ENCODE results near the gene MEGF6.

Gene MEGF6

DNA sequence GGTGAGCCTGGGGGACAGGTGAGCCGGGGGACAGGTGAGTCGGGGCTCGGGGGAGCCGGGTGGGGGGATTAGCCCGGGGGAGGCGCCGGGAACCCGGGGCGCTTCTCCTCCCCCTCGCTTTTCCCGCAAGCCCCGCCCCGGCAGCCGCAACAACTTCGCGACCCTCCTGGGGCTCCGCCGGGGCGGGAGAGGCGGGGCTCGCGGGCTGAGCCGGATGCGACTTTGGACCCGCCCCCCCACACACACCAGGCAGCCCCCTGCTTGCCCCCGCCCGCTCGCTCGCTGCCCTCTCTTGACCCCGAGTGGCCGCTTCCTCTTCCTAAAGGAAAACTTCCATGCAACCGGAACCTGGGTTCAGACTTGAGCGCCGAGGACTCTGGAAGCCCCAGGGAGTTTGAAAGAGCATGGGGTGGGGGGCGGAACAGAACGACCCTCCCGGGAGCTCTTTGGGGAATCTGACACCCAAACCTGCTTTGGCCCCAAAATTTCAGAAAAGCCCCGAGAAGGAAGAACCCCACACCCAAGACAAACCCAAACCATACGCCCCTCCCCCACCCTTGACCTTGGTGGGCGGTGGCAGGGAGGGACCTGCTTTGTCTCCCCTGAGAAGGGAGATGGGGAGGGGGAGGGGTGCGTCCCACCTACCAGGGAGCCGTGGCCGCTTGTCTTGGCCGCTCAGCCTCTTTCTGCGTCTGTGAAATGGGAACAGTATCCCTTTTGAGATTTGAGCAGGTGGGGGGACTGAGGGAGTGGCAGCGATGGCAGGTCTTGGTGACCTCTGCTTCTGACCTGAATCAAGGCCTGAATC is 156.3 kb downstream of the MEGF6 start:
- H3K9me3 ChIP-seq (ENCODE audit: control insufficient read depth, insufficient read depth, low read length) = no peaks in the 10 kb centered on the region
- peak overlapping the region; percentile 67 for H3K9ac ChIP-seq (ENCODE audit: low read depth, low read length)
- H3K36me3 ChIP-seq (ENCODE audit: insufficient read depth, low read length) = no peaks in the 10 kb centered on the region
- H3K4me1 ChIP-seq (ENCODE audit: insufficient read depth, low read length) = peaks cover 9% of the 10 kb centered on the region; the same call in 1 of the 2 replicates

DNA sequence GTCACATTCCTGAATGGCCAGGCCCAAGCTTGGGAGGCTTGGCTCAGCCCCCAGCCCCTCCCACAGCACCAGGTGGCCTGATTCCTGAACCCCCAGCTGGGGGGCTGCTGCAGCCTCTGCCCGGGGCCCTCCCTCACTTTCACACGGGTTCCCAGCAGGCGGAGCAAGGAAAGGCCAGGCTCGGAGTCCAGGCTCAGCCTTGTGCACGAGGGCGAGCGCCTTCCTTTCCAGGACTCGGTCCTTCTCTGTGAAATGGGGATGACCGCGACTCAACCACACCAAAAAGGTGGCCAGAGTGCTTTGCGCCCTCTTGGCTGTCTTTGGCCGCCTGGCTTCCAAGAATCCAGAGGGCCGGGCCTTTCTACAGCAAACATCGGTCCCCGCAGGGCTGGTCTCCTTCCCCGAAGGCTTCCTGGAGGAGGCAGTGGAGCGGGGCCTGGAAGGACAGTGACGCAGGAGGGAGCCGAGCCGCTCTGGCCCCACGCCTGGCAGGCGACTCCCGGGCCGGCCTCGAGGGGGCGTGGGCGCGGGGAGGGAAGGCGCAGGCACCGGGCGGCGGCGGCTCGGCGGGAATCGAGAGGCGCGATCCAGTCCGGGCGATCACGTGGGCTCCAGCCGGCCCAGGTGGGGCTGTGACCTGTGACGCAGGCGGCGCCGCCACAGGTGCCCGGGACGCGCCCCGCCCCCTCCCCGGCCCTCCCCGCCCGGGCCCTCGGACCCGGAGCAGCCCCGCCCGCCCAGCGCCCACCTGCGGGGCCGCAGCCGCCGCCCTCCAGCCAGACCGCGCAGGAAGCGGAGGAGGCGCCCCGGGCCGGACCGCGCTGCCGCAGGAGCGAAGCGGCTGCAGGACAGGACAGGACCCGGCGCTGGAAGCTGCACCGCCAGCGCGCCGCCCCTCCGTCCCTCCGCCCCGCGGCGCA is 157.2 kb downstream of the MEGF6 start, which contains the start of gene ARHGEF16:
TSS of gene ARHGEF16 (plus strand) at position 775 of the 920 bp plus-strand sequence. CDS start 8,420 bp downstream, outside the sequence.
- Histone ChIP-seq H3K9me3 (ENCODE audit: control insufficient read depth, insufficient read depth, low read length) (no peaks in the 10 kb centered on the region), H3K9ac (ENCODE audit: low read depth, low read length) (peak within 1 kb of the TSS; percentile 67), H3K4me1 (ENCODE audit: insufficient read depth, low read length) (peaks cover 9% of the 10 kb centered on the region; the same call in 1 of the 2 replicates), H3K36me3 (ENCODE audit: insufficient read depth, low read length) (no peaks in the 10 kb centered on the region)

GRCh38 chr1:3453203-3453761 is 158.0 kb downstream of the MEGF6 start:
- H3K9ac ChIP-seq (ENCODE audit: low read depth, low read length) = 0 out of 2 replicates have a peak overlapping the region, but pooled peaks have one; percentile 37
- no peaks in the 10 kb centered on the region for H3K9me3 ChIP-seq (ENCODE audit: control insufficient read depth, insufficient read depth, low read length)
- peaks cover 9% of the 10 kb centered on the region; the same call in 1 of the 2 replicates for H3K4me1 ChIP-seq (ENCODE audit: insufficient read depth, low read length)
- H3K36me3 ChIP-seq (ENCODE audit: insufficient read depth, low read length) = no peaks in the 10 kb centered on the region

GRCh38 chr1:3452866-3453175 is 158.5 kb downstream of the MEGF6 start:
- Histone ChIP-seq H3K9me3 (ENCODE audit: control insufficient read depth, insufficient read depth, low read length) (no peaks in the 10 kb centered on the region), H3K36me3 (ENCODE audit: insufficient read depth, low read length) (no peaks in the 10 kb centered on the region), H3K4me1 (ENCODE audit: insufficient read depth, low read length) (peaks cover 9% of the 10 kb centered on the region; the same call in 1 of the 2 replicates), H3K9ac (ENCODE audit: low read depth, low read length) (no peak overlapping the region)

DNA sequence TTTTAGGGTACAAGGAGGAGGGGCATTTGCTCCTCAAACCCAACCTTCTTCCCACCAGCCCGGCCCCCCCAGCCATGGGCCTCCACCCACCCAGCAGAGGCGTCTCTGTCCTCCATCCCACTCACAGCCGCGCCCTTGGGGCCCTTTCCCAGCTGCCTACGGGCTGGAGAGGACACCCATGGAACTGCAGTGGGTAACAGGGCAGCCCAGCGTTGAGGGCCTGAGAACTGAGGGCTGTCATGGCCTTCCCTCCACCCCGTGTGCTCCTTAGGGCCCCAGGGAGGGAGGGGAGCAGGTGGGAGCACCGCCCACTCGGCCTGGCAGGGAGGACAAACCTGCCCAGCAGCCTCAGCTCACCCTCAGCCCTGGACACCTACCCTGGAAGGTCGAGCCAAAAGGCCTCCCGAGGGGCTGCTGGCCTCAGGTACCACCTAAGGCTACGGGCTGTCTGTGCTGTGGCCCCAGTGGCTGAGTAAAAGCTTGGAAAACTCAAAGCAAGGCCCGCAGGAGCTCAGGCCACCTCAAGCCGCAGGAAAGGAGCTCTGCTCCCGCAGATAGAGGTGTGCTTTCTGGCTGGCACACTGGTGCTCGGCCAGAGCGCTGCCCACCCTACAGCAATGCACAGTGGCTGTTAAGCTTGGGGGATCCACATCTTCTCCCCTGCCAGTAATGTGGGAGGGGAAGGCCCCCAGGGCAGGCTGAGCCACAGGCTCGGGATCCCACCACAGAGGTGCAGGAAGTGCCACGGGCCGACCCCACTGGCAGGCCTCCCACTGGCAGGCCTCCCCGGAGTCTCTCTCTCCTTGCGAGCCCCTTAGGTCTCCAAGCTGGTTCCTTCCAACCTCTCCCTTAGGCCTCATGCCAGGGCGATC is 159.1 kb downstream of the MEGF6 start:
- H3K9ac ChIP-seq (ENCODE audit: low read depth, low read length) = no peak overlapping the region
- peaks cover 9% of the 10 kb centered on the region; the same call in 1 of the 2 replicates for H3K4me1 ChIP-seq (ENCODE audit: insufficient read depth, low read length)
- no peaks in the 10 kb centered on the region for H3K9me3 ChIP-seq (ENCODE audit: control insufficient read depth, insufficient read depth, low read length)
- H3K36me3 ChIP-seq (ENCODE audit: insufficient read depth, low read length) = no peaks in the 10 kb centered on the region

DNA sequence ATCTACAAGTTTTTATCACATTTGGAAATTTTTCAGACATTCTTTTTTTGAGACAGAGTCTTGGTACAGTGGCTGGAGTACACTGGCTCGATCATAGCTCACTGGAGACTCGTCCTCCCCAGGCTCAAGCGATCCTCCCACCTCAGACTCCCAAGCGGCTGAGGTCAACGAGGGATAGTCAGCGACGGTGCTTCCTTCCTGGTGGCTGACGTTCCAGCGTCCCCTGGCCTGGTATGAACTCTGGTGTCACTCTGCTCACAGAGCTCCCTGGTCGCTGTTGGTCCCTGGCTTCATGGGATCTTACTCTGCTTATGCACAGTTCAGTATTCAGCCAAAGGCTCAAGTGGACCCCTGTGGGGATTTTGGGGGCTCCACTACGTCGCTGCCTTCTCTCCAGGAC is 160.3 kb downstream of the MEGF6 start:
- Histone ChIP-seq H3K9me3 (ENCODE audit: control insufficient read depth, insufficient read depth, low read length) (no peaks in the 10 kb centered on the region), H3K4me1 (ENCODE audit: insufficient read depth, low read length) (peaks cover 9% of the 10 kb centered on the region; the same call in 1 of the 2 replicates), H3K36me3 (ENCODE audit: insufficient read depth, low read length) (no peaks in the 10 kb centered on the region), H3K9ac (ENCODE audit: low read depth, low read length) (no peak overlapping the region)

DNA sequence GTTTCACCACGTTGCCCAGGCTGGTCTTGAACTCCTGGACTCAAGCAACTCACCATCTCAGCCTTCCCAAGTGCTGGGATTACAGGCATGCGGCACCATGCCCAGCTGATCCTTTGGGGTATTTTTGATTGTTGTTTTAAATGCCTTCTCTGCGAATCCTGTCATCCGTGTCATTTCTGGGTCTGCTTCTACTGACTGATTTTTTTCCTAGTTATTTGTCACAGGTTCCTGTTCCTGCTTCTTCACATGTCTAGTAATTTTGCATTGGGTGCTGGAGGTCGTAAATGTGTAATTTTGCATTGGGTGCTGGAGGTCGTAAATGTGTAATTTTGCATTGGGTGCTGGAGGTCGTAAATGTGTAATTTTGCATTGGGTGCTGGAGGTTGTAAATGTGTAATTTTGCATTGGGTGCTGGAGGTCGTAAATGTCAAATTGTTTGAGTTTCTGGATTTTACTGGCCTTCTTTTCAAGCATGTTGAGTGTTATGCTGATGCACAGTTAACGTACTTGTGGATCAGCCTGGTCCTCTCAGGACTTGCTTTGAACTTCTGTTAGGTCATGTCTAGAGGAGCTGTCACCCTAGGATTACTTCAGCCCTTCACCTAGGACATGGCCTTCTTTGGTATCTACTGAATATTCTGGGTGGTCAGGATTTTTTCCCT is 161.0 kb downstream of the MEGF6 start:
- H3K9me3 ChIP-seq (ENCODE audit: control insufficient read depth, insufficient read depth, low read length) = no peaks in the 10 kb centered on the region
- H3K9ac ChIP-seq (ENCODE audit: low read depth, low read length) = no peak overlapping the region
- H3K4me1 ChIP-seq (ENCODE audit: insufficient read depth, low read length) = peaks cover 6% of the 10 kb centered on the region; the same call in 1 of the 2 replicates
- H3K36me3 ChIP-seq (ENCODE audit: insufficient read depth, low read length) = no peaks in the 10 kb centered on the region

GRCh38 chr1:3444736-3445135 is 166.6 kb downstream of the MEGF6 start:
- Histone ChIP-seq H3K9ac (ENCODE audit: low read depth, low read length) (no peak overlapping the region), H3K36me3 (ENCODE audit: insufficient read depth, low read length) (no peaks in the 10 kb centered on the region), H3K9me3 (ENCODE audit: control insufficient read depth, insufficient read depth, low read length) (no peaks in the 10 kb centered on the region), H3K4me1 (ENCODE audit: insufficient read depth, low read length) (no peaks in the 10 kb centered on the region)

DNA sequence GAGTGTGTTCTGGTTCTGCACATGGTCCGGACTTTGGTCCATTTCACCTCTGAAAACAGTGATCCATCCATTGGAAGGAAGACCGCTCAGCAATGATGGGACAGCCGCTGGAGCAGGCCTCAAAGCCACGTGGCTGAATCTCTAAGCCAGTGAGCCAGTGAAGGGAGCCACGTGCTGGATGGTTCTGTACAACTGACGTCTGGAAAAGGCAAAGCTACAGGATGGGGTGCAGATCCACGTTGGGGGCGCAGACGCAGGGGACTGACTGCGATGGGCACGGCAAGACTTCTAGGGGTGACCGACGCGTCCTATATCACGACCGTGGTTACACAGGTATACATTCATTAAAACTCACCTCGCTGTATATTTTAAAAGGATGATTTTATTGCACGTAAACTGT is 167.0 kb downstream of the MEGF6 start:
- Histone ChIP-seq H3K9ac (ENCODE audit: low read depth, low read length) (no peak overlapping the region), H3K4me1 (ENCODE audit: insufficient read depth, low read length) (no peaks in the 10 kb centered on the region), H3K9me3 (ENCODE audit: control insufficient read depth, insufficient read depth, low read length) (no peaks in the 10 kb centered on the region), H3K36me3 (ENCODE audit: insufficient read depth, low read length) (no peaks in the 10 kb centered on the region)

DNA sequence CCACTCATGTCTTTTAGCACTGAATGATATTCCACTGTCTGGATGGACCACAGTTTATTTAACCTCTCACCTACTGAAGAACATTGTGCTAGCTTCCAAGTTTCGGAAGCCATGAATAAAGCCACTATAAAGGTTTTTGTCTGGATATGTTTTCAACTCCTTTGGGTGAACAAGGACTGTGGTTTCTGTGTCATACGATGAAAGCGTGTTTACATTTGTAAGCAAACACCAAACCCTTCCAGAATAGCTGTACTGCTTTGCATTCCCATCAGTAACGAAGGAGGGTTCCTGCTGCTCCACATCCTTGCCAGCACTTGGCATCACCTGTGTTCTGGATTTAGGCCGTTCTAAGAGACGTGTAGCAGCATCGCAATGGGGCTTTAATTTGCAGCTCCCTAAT is 167.5 kb downstream of the MEGF6 start:
- Histone ChIP-seq H3K9ac (ENCODE audit: low read depth, low read length) (no peak overlapping the region), H3K4me1 (ENCODE audit: insufficient read depth, low read length) (no peaks in the 10 kb centered on the region), H3K9me3 (ENCODE audit: control insufficient read depth, insufficient read depth, low read length) (no peaks in the 10 kb centered on the region), H3K36me3 (ENCODE audit: insufficient read depth, low read length) (no peaks in the 10 kb centered on the region)

DNA sequence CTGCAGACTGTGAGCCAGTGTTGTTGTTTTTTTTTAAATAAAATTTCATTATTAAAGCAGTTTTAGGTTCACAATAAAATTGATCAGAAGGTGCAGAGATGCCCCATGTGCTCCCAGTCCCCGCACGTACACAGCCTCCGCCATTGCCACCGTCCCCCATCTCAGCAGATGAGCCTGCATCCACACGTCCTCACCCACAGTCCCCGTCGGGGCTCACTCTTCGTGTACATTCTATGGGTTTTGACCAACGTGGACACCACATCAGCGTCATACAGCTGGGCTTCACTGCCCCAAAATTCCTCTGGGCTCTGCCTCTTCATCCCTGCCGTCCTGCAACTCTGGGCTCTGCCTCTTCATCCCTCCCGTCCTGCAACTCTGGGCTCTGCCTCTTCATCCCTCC is 168.4 kb downstream of the MEGF6 start:
- Histone ChIP-seq H3K4me1 (ENCODE audit: insufficient read depth, low read length) (no peaks in the 10 kb centered on the region), H3K9me3 (ENCODE audit: control insufficient read depth, insufficient read depth, low read length) (no peaks in the 10 kb centered on the region)

GRCh38 chr1:3442331-3442730 is 169.0 kb downstream of the MEGF6 start:
- Histone ChIP-seq H3K9ac (ENCODE audit: low read depth, low read length) (no peak overlapping the region), H3K36me3 (ENCODE audit: insufficient read depth, low read length) (no peaks in the 10 kb centered on the region), H3K4me1 (ENCODE audit: insufficient read depth, low read length) (no peaks in the 10 kb centered on the region), H3K9me3 (ENCODE audit: control insufficient read depth, insufficient read depth, low read length) (no peaks in the 10 kb centered on the region)

More for the DNA sequence above, 168.4 kb downstream of the MEGF6 start:
- Histone ChIP-seq H3K36me3 (ENCODE audit: insufficient read depth, low read length) (no peaks in the 10 kb centered on the region), H3K9ac (ENCODE audit: low read depth, low read length) (no peak overlapping the region)

GRCh38 chr1:3441880-3442279 is 169.4 kb downstream of the MEGF6 start:
- no peaks in the 10 kb centered on the region for H3K36me3 ChIP-seq (ENCODE audit: insufficient read depth, low read length)
- H3K9me3 ChIP-seq (ENCODE audit: control insufficient read depth, insufficient read depth, low read length) = no peaks in the 10 kb centered on the region
- H3K9ac ChIP-seq (ENCODE audit: low read depth, low read length) = no peak overlapping the region
- no peaks in the 10 kb centered on the region for H3K4me1 ChIP-seq (ENCODE audit: insufficient read depth, low read length)
